Measurements from ENCODE around the gene KIF6.

KIF6 gene

GRCh38 chr6:39422238-39422637 lies 303.0 kb downstream of the KIF6 start:
- H2AFZ ChIP-seq (ENCODE audit: low read length) = no peak overlapping the region
- no peaks in the 10 kb centered on the region for H3K79me2 ChIP-seq (ENCODE audit: insufficient read depth, low read length)
- H3K9me2 ChIP-seq (replicated peaks; ENCODE audit: low read depth, low read length) = no peaks in the 10 kb centered on the region
- no peaks in the 10 kb centered on the region for H4K20me1 ChIP-seq (ENCODE audit: insufficient read depth, low read length, poor library complexity, severe bottlenecking)
- no peaks in the 10 kb centered on the region for H3K9me3 ChIP-seq (ENCODE audit: insufficient read depth, low read depth, low read length)
- no peak overlapping the region for H3K9ac ChIP-seq (ENCODE audit: low read depth, low read length, poor library complexity, severe bottlenecking)
- peaks cover 16% of the 10 kb centered on the region for H3K4me1 ChIP-seq (ENCODE audit: insufficient read depth, low read length, poor library complexity, severe bottlenecking)
- peaks cover 8% of the 10 kb centered on the region for H3F3A ChIP-seq (ENCODE audit: low read depth)
- TF ChIP-seq CTCF (conservative IDR thresholded peaks at IDR 0.05; ENCODE audit: low read length) (no peak), EZH2phosphoT487 (IDR thresholded peaks at IDR 0.05; ENCODE audit: borderline replicate concordance) (no peak)
- no peak overlapping the region for H3K4me2 ChIP-seq (ENCODE audit: low read depth, low read length, poor library complexity, severe bottlenecking)
- no peaks in the 10 kb centered on the region for H3K36me3 ChIP-seq (ENCODE audit: insufficient read depth, low read length)
- H3K27me3 ChIP-seq (ENCODE audit: insufficient read depth, low read length, poor library complexity, severe bottlenecking) = no peaks in the 10 kb centered on the region
- H3K4me3 ChIP-seq (ENCODE audit: low read length, poor library complexity, severe bottlenecking) = no peak overlapping the region

DNA sequence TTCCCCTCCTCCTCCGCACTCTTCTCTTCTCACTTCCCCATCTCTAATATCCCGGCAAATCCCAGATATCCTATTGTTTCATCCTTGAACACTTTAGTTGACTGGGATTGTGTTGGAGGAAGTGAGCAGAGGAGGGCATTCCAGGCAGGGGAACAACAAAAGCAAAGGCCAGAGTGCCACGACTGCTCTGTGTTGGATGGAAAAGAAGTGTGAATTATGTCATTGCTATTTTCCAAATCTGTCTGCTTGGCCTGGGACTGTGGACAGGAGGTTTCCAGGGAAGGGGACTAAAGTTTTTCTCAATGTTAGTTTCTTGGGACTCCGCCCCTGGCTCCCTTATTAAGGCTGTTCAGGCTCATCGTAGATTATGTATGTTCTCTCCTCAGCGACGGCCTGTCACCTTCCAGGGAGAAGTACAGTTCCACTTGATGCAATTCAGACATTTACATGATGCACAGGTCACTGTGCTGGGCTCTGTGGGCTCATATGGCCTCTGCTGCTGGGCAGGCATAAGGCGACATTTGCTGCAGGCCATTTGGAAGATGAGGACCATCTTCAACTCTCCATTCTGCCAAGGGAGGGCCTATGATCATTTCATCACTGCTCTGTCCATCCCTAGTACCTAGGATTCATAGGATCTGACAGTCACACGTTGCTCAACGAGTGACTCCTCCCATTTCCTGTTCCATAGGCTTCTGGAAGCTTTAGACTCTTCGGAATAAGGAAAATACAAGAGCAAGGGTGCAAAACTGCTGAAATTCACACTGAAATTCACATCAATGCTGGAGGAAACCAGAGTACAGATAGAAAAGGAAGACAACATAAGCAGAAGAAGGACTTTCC lies 303.6 kb downstream of the KIF6 start:
- H3K4me2 ChIP-seq (ENCODE audit: low read depth, low read length, poor library complexity, severe bottlenecking) = no peak overlapping the region
- no peaks in the 10 kb centered on the region for H4K20me1 ChIP-seq (ENCODE audit: insufficient read depth, low read length, poor library complexity, severe bottlenecking)
- H3K4me1 ChIP-seq (ENCODE audit: insufficient read depth, low read length, poor library complexity, severe bottlenecking) = peaks cover 23% of the 10 kb centered on the region
- H3F3A ChIP-seq (ENCODE audit: low read depth) = peaks cover 8% of the 10 kb centered on the region
- TF ChIP-seq EZH2phosphoT487 (IDR thresholded peaks at IDR 0.05; ENCODE audit: borderline replicate concordance) (no peak), CTCF (conservative IDR thresholded peaks at IDR 0.05; ENCODE audit: low read length) (no peak)
- H3K9ac ChIP-seq (ENCODE audit: low read depth, low read length, poor library complexity, severe bottlenecking) = no peak overlapping the region
- no peaks in the 10 kb centered on the region for H3K9me2 ChIP-seq (replicated peaks; ENCODE audit: low read depth, low read length)
- H2AFZ ChIP-seq (ENCODE audit: low read length) = no peak overlapping the region
- no peak overlapping the region for H3K4me3 ChIP-seq (ENCODE audit: low read length, poor library complexity, severe bottlenecking)
- H3K36me3 ChIP-seq (ENCODE audit: insufficient read depth, low read length) = no peaks in the 10 kb centered on the region
- H3K9me3 ChIP-seq (ENCODE audit: insufficient read depth, low read depth, low read length) = no peaks in the 10 kb centered on the region
- H3K27me3 ChIP-seq (ENCODE audit: insufficient read depth, low read length, poor library complexity, severe bottlenecking) = no peaks in the 10 kb centered on the region
- no peaks in the 10 kb centered on the region for H3K79me2 ChIP-seq (ENCODE audit: insufficient read depth, low read length)

GRCh38 chr6:39420300-39421265 lies 304.6 kb downstream of the KIF6 start:
- Histone ChIP-seq H4K20me1 (ENCODE audit: insufficient read depth, low read length, poor library complexity, severe bottlenecking) (no peaks in the 10 kb centered on the region), H2AFZ (ENCODE audit: low read length) (no peak overlapping the region), H3K9me2 (replicated peaks; ENCODE audit: low read depth, low read length) (no peaks in the 10 kb centered on the region), H3K27me3 (ENCODE audit: insufficient read depth, low read length, poor library complexity, severe bottlenecking) (no peaks in the 10 kb centered on the region), H3F3A (ENCODE audit: low read depth) (peaks cover 8% of the 10 kb centered on the region), H3K79me2 (ENCODE audit: insufficient read depth, low read length) (no peaks in the 10 kb centered on the region), H3K9ac (ENCODE audit: low read depth, low read length, poor library complexity, severe bottlenecking) (no peak overlapping the region), H3K4me3 (ENCODE audit: low read length, poor library complexity, severe bottlenecking) (no peak overlapping the region), H3K4me1 (ENCODE audit: insufficient read depth, low read length, poor library complexity, severe bottlenecking) (peaks cover 25% of the 10 kb centered on the region), H3K36me3 (ENCODE audit: insufficient read depth, low read length) (no peaks in the 10 kb centered on the region), H3K4me2 (ENCODE audit: low read depth, low read length, poor library complexity, severe bottlenecking) (no peak overlapping the region), H3K9me3 (ENCODE audit: insufficient read depth, low read depth, low read length) (no peaks in the 10 kb centered on the region)
- TF ChIP-seq EZH2phosphoT487 (IDR thresholded peaks at IDR 0.05; ENCODE audit: borderline replicate concordance) = no peak
- no peak for TF ChIP-seq CTCF (conservative IDR thresholded peaks at IDR 0.05; ENCODE audit: low read length)

Measured in Loucy (cell line).